ENCODE data around the gene BIRC5.
"Not testable (repeated sequence)": the region's sequence is repeated elsewhere in the genome, so short reads cannot be mapped to it uniquely, and the experiment has no call there.

BIRC5 gene

GRCh38 chr17:78224231-78225087 lies 10.4 kb downstream of the BIRC5 start:
- no peak for DNase-seq (ENCODE audit: low read depth in 2 of 3, low spot score in 2 of 3)

- DNase-seq (ENCODE audit: low read depth in 2 of 3, low spot score in 2 of 3) = no peak
These were observed 11.2 kb downstream of the BIRC5 start for GRCh38 chr17:78225088-78225865.

GRCh38 chr17:78226055-78226758 lies 12.2 kb downstream of the BIRC5 start:
- DNase-seq (ENCODE audit: low read depth in 2 of 3, low spot score in 2 of 3) = no peak

GRCh38 chr17:78226759-78227454 lies 12.9 kb downstream of the BIRC5 start:
- DNase-seq (ENCODE audit: low read depth in 2 of 3, low spot score in 2 of 3) = no peak

- no peak for DNase-seq (ENCODE audit: low read depth in 2 of 3, low spot score in 2 of 3)
These were observed 13.4 kb downstream of the BIRC5 start for GRCh38 chr17:78227455-78227916.

GRCh38 chr17:78228176-78228575 lies 14.1 kb downstream of the BIRC5 start:
- no peak for DNase-seq (ENCODE audit: low read depth in 2 of 3, low spot score in 2 of 3)

GRCh38 chr17:78230252-78230962 lies 16.4 kb downstream of the BIRC5 start:
- no peak for DNase-seq (ENCODE audit: low read depth in 2 of 3, low spot score in 2 of 3)

- no peak for DNase-seq (ENCODE audit: low read depth in 2 of 3, low spot score in 2 of 3)
These were observed 17.2 kb downstream of the BIRC5 start, which contains the start of gene TMEM235 for GRCh38 chr17:78230996-78231935. Gene TMEM235 (plus strand): TSS chr17:78231631. CDS start chr17:78232024, 393 bp downstream.

GRCh38 chr17:78231991-78232858 lies 18.2 kb downstream of the BIRC5 start:
- DNase-seq (ENCODE audit: low read depth in 2 of 3, low spot score in 2 of 3) = no peak

GRCh38 chr17:78232859-78233173 lies 18.8 kb downstream of the BIRC5 start:
- no peak for DNase-seq (ENCODE audit: low read depth in 2 of 3, low spot score in 2 of 3)

GRCh38 chr17:78233678-78234077 lies 19.6 kb downstream of the BIRC5 start:
- no peak for DNase-seq (ENCODE audit: low read depth in 2 of 3, low spot score in 2 of 3)

GRCh38 chr17:78234261-78234865 lies 20.3 kb downstream of the BIRC5 start:
- DNase-seq (ENCODE audit: low read depth in 2 of 3, low spot score in 2 of 3) = no peak

GRCh38 chr17:78235022-78235421 lies 21.0 kb downstream of the BIRC5 start:
- not testable (repeated sequence) for DNase-seq (ENCODE audit: low read depth in 2 of 3, low spot score in 2 of 3)

GRCh38 chr17:78235885-78236284 lies 21.8 kb downstream of the BIRC5 start:
- DNase-seq (ENCODE audit: low read depth in 2 of 3, low spot score in 2 of 3) = no peak

GRCh38 chr17:78236362-78237127 lies 22.5 kb downstream of the BIRC5 start:
- DNase-seq (ENCODE audit: low read depth in 2 of 3, low spot score in 2 of 3) = no peak

GRCh38 chr17:78237401-78238012 lies 23.5 kb downstream of the BIRC5 start:
- DNase-seq (ENCODE audit: low read depth in 2 of 3, low spot score in 2 of 3) = no peak

Measured in activated CD8-positive, alpha-beta memory T cell treated with anti-CD3 and anti-CD28 coated beads for 48 hours (primary cell).